Osteoblast (primary cell): ENCODE results near the gene ZFP1. TPM values are rescaled to one million over a fixed set of nuclear protein-coding genes. Genes with fewer than 3 reads are reported as not detected.

Experiments used
- DNase-seq: peaks from one replicate; pipeline ENCODE4 v3.0.0; 2011; ENCODE audit warnings: low spot score, mixed read lengths; ENCODE audit not compliant: insufficient read length; ENCODE audit errors: missing footprints
- H2AFZ ChIP-seq: 2 replicates; pipeline ENCODE4 v1.6.0; 2011; ENCODE audit warnings: mild to moderate bottlenecking, low read length
- H3K27ac ChIP-seq: 2 replicates; pipeline ENCODE4 v1.5.1; 2011; ENCODE audit warnings: mild to moderate bottlenecking, low read depth, low read length, moderate library complexity
- H3K27me3 ChIP-seq: 2 replicates; pipeline ENCODE4 v1.6.0; 2012; ENCODE audit warnings: mild to moderate bottlenecking, control low read depth, inconsistent platforms, low read length, moderate library complexity; ENCODE audit not compliant: insufficient read depth
- H3K36me3 ChIP-seq: 2 replicates; pipeline ENCODE4 v1.5.1; 2011; ENCODE audit warnings: mild to moderate bottlenecking, low read length, control low read depth, moderate library complexity; ENCODE audit not compliant: insufficient read depth
- H3K4me1 ChIP-seq: 2 replicates; pipeline ENCODE4 v1.5.1; 2011; ENCODE audit warnings: mild to moderate bottlenecking, low read length, control low read depth, moderate library complexity; ENCODE audit not compliant: insufficient read depth
- H3K4me2 ChIP-seq: 2 replicates; pipeline ENCODE4 v1.6.0; 2011; ENCODE audit warnings: mild to moderate bottlenecking, low read length; ENCODE audit not compliant: insufficient read depth
- H3K4me3 ChIP-seq: fragments of 200-600 bp; sonication (generic); 3 replicates; pipeline ENCODE4 v1.5.1; 2012; ENCODE audit warnings: mild to moderate bottlenecking, low read length, inconsistent platforms; ENCODE audit not compliant: insufficient read depth
- H3K79me2 ChIP-seq: 2 replicates; pipeline ENCODE4 v1.6.0; 2012; ENCODE audit warnings: mild to moderate bottlenecking, low read length, control low read depth, inconsistent platforms; ENCODE audit not compliant: insufficient read depth
- H3K9me3 ChIP-seq: 2 replicates; pipeline ENCODE4 v1.5.1; 2011; ENCODE audit warnings: low read depth, low read length, control low read depth
- H4K20me1 ChIP-seq: 2 replicates; pipeline ENCODE4 v1.6.0; 2012; ENCODE audit warnings: mild to moderate bottlenecking, low read length, control low read depth; ENCODE audit not compliant: insufficient read depth
- total RNA-seq: library from RNA; depleted of rRNA; stranded (reverse); fragments of >200 nt; gene quantifications from 2 replicates; pipeline ENCODE4 v1.2.3, GENCODE V29; 2012
- TF ChIP-seq, protein P1 (sequence below): IDR thresholded peaks from 2 replicates; pipeline ENCODE4 v1.5.1; 2011; ENCODE audit warnings: mild to moderate bottlenecking, low read depth, low read length, moderate library complexity; ENCODE audit errors: extremely low read depth

Gene ZFP1
- 12.7 TPM in 2 replicates for total RNA-seq

DNA sequence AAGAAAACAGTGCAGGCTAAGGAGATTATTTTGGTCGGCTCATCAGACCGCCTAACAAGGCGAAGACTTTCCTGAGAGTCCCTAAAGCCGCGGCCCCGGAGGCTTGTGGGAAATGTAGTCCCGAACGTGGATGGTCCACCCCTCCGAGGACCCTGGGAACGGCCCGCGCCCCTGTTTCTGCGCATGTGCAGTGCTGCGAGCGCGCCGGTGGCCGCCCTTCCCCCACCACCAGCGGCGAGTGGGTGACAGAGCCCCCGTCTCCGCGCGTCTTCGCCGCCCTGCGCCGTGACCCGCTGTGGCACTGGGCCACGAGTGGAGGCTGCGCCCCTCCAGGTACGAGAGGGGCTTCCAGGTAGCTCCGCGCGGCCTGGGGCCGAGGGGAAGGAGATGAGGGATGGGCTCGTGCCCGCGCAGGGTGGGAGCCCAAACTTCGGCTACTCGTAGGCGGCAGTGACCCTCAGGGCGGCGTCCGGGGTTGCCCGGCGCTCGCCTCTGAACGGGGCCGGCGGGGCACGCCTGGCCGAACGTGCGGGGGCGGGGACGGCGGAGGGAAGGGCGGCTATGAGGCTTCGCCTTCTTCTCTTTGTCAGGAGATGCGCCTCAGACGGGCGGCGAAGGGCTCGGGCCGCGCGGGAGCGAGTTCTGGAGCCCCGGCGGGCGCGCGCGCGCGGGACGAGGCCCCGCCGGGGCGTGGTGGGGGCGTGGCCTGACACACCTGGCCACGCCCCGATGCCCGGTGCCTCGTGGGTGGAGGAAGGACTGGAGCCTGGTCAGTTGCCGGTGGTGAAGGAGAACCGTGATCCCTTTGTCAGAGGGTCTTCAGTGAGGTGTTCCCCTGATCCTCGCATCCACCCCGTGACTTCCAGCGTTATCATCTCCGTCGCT lies at the start of gene ZFP1:
Gene ZFP1 (plus strand): TSS at position 214 of the 885 bp plus-strand sequence. CDS start 4,428 bp downstream, outside the sequence.
- peak; percentile 98 for DNase-seq
- Histone ChIP-seq H3K79me2 (peaks cover 11% of the 10 kb centered on the region), H2AFZ (peak within 1 kb of the TSS; percentile 89), H4K20me1 (no peaks in the 10 kb centered on the region), H3K4me2 (peak within 1 kb of the TSS; percentile 91), H3K36me3 (no peaks in the 10 kb centered on the region), H3K9me3 (no peaks in the 10 kb centered on the region), H3K4me3 (peak within 1 kb of the TSS; percentile 94), H3K27ac (peak within 1 kb of the TSS; percentile 81), H3K27me3 (no peaks in the 10 kb centered on the region), H3K4me1 (no peaks in the 10 kb centered on the region)
- TF ChIP-seq, protein P1, sequence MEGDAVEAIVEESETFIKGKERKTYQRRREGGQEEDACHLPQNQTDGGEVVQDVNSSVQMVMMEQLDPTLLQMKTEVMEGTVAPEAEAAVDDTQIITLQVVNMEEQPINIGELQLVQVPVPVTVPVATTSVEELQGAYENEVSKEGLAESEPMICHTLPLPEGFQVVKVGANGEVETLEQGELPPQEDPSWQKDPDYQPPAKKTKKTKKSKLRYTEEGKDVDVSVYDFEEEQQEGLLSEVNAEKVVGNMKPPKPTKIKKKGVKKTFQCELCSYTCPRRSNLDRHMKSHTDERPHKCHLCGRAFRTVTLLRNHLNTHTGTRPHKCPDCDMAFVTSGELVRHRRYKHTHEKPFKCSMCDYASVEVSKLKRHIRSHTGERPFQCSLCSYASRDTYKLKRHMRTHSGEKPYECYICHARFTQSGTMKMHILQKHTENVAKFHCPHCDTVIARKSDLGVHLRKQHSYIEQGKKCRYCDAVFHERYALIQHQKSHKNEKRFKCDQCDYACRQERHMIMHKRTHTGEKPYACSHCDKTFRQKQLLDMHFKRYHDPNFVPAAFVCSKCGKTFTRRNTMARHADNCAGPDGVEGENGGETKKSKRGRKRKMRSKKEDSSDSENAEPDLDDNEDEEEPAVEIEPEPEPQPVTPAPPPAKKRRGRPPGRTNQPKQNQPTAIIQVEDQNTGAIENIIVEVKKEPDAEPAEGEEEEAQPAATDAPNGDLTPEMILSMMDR = no peak

DNA sequence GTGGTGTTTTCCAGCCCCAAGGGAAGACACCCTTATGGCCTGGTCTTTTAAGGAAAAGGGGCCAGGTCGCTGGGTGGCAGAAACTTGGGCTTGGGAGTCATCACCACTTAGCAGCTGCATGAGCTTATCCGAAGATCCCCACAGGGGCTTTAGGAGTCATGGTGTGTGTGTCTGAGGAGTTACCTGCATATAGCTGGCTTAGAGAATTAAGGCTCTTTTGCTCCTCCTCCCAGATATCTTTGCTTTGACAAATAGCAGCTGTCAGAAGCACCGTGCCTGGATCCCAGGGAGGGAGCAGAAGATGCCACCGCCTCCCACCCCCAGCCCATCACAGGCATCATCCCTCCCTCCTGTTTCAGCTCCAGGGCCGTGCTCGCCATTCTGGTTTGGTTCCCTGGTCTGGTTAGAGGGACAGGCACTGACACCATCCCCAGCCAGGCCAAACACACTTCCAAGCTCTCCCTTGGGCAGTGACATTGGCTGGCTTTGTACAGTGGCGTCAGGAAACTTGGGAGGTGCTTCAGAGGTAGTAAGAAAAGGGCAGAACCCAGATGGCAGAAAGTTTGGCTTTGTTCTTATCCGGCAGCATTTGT lies 49.2 kb upstream of the ZFP1 start:
- Histone ChIP-seq H2AFZ (no peak overlapping the region), H3K27me3 (no peaks in the 10 kb centered on the region), H3K4me3 (no peak overlapping the region), H3K9me3 (no peaks in the 10 kb centered on the region), H4K20me1 (peaks cover 47% of the 10 kb centered on the region), H3K4me1 (no peaks in the 10 kb centered on the region), H3K36me3 (peaks cover 6% of the 10 kb centered on the region), H3K79me2 (peaks cover 2% of the 10 kb centered on the region), H3K4me2 (no peak overlapping the region), H3K27ac (no peak overlapping the region)
- TF ChIP-seq, protein P1 = no peak
- no peak for DNase-seq

DNA sequence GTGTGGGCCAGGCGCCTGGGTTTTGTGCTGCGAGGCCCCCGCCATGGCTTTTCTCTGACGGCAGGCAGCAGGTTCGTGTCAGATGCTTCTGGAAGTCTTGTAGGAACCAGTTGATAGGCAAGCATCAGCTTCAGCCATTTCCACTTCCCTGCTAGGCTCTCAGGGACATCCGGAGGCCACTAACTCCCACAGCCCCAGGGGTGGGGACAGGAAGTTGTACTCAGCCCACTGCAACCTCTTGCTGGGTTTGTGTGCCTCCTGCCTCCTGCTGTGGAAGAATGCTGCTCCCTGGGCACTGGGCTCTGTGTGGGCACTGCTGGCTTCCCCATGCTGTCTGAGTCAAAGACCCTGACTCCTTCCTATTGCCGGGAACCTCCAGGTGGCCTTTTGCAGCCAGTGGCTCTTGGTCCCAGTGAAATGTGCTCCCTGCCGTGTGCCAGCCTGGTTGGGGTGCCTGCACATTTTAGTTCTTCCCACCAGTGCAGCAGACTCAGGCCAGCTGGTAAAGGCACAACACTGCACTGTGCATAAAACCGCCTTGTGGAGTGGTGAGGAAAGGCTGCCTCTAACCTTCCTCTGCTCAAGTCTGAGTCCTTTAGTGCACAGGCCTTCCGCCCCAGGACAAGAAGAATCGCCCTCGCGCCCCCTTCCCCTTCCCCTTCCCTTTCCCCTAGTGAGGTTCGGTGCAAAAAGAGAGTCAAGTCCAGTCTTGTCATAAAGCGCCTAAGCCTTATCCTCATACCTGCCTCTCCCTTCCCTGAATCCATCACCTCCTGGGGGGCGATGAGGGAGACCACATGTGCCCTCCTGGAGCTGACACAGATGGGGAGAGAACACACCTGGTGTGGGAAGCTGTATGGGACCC lies 48.4 kb upstream of the ZFP1 start:
- Histone ChIP-seq H4K20me1 (peaks cover 45% of the 10 kb centered on the region), H3K27me3 (no peaks in the 10 kb centered on the region), H3K4me3 (no peak overlapping the region), H3K36me3 (peaks cover 3% of the 10 kb centered on the region), H3K27ac (no peak overlapping the region), H3K4me2 (no peak overlapping the region), H3K4me1 (no peaks in the 10 kb centered on the region), H3K9me3 (no peaks in the 10 kb centered on the region), H3K79me2 (peaks cover 2% of the 10 kb centered on the region), H2AFZ (no peak overlapping the region)
- DNase-seq = peak; percentile 82
- TF ChIP-seq, protein P1 = no peak
